H1 (cell line): ENCODE data around the gene TADA1. TPM values are rescaled to one million over a fixed set of nuclear protein-coding genes. Genes with fewer than 3 reads are reported as not detected.

Source experiments
- ASH2L ChIP-seq: fragments of 200-600, 300-600 bp; sonication (generic); IDR thresholded peaks from one replicate; pipeline ENCODE4 v1.7.1; 2017; ENCODE audit warnings: low read length
- CREB1 ChIP-seq: IDR thresholded peaks from 2 replicates; pipeline ENCODE4 v1.6.1; 2012; ENCODE audit warnings: inconsistent platforms
- FOSL1 ChIP-seq: IDR thresholded peaks from 2 replicates; pipeline ENCODE4 v1.6.1; 2011; ENCODE audit warnings: mild to moderate bottlenecking, low read depth, low read length, moderate library complexity; ENCODE audit not compliant: insufficient read depth
- GABPA ChIP-seq: IDR thresholded peaks from 2 replicates; pipeline ENCODE4 v1.6.1; 2011; ENCODE audit warnings: mild to moderate bottlenecking, low read length, moderate library complexity, borderline replicate concordance; ENCODE audit not compliant: insufficient read depth
- HDAC6 ChIP-seq: IDR thresholded peaks from one replicate; pipeline ENCODE4 v1.7.1; 2012; ENCODE audit warnings: low read depth, mild to moderate bottlenecking, inconsistent platforms, low read length, moderate library complexity
- JUND ChIP-seq: IDR thresholded peaks from 2 replicates; pipeline ENCODE4 v1.6.1; 2011; ENCODE audit warnings: mild to moderate bottlenecking, improper control_type of control experiment, low read length
- polyA plus RNA-seq, 7 experiments: library from polyadenylated mRNA; depleted of rRNA in 3 of 7; stranded (reverse) in 5 of 7; unstranded in 2 of 7; fragments of >200 nt in 5 of 7; fragments of 200-250 nt in 2 of 7; gene quantifications; 1 replicate in 5 of 7; 2 replicates in 1 of 7; 4 replicates in 1 of 7; pipeline versions ENCODE4 v1.2.1 to v1.2.3, GENCODE V29; 2011 to 2013; ENCODE audit warnings: missing spikeins in 2 of 7, mixed read lengths in 2 of 7
- total RNA-seq: library from RNA; stranded (reverse); fragmentation: NEBNext Ultra II Directional; extraction: Animal tissue kit (Norgen Biotek cat#: 25700); gene quantifications from 2 replicates; pipeline ENCODE4 v1.2.1, GENCODE V29; 2021

Gene TADA1
- total and polyA plus RNA-seq, 2 of the 8 experiments (the other 6 are each of a cell fraction or from before 2014, with no cell fraction given): 21.1 to 23.6 TPM

- TF ChIP-seq FOSL1 (no peak), JUND (no peak), ASH2L (no peak), HDAC6 (no peak), CREB1 (no peak), GABPA (no peak)
Observed at GRCh38 chr1:166889776-166890175, 13.7 kb upstream of the TADA1 start (continued).
